DOHH2 (cell line): ENCODE data around the gene USE1.

Experiments
- H3F3A ChIP-seq: fragments of 200-600 bp; sonication (generic), shearing (Covaris generic); 2 replicates; pipeline ENCODE4 v1.6.0; 2016; ENCODE audit warnings: antibody characterized with exemption, mild to moderate bottlenecking; ENCODE audit not compliant: control insufficient read depth, insufficient read depth
- H3K27ac ChIP-seq: fragments of 200-600 bp; sonication (generic); 2 replicates; pipeline ENCODE4 v1.5.1; 2014; ENCODE audit warnings: low read depth, mild to moderate bottlenecking, low read length, moderate library complexity
- H3K27me3 ChIP-seq: fragments of 200-600 bp; sonication (generic); 2 replicates; pipeline ENCODE4 v1.6.1; 2014; ENCODE audit warnings: mild to moderate bottlenecking, low read length, mixed read lengths; ENCODE audit not compliant: control insufficient read depth
- H3K36me3 ChIP-seq: fragments of 200-600 bp; sonication (generic); 2 replicates; pipeline ENCODE4 v1.6.1; 2014; ENCODE audit warnings: mild to moderate bottlenecking, low read length, moderate library complexity, mixed read lengths; ENCODE audit not compliant: control insufficient read depth
- H3K4me1 ChIP-seq: fragments of 200-600 bp; sonication (generic); 2 replicates; pipeline ENCODE4 v1.6.1; 2014; ENCODE audit warnings: mild to moderate bottlenecking, low read length, mixed read lengths; ENCODE audit not compliant: control insufficient read depth
- H3K4me2 ChIP-seq: fragments of 200-600 bp; sonication (generic); 2 replicates; pipeline ENCODE4 v1.6.0; 2014; ENCODE audit warnings: mild to moderate bottlenecking, low read length, moderate library complexity
- H3K4me3 ChIP-seq: fragments of 200-600 bp; sonication (generic); 2 replicates; pipeline ENCODE4 v1.5.1; 2014; ENCODE audit warnings: mild to moderate bottlenecking, low read length, mixed read lengths
- H3K79me2 ChIP-seq: fragments of 200-600 bp; sonication (generic); 2 replicates; pipeline ENCODE4 v1.6.1; 2014; ENCODE audit warnings: mild to moderate bottlenecking, low read length, mixed read lengths; ENCODE audit not compliant: control insufficient read depth
- H3K9me2 ChIP-seq: fragments of 200-600 bp; sonication (generic); replicated peaks from 2 replicates; pipeline ENCODE4 v1.6.1; 2014; ENCODE audit warnings: mild to moderate bottlenecking, low read length, mixed read lengths; ENCODE audit not compliant: control insufficient read depth
- H3K9me3 ChIP-seq: fragments of 200-600 bp; sonication (generic); 2 replicates; pipeline ENCODE4 v1.6.1; 2014; ENCODE audit warnings: antibody characterized with exemption, low read length, mixed read lengths; ENCODE audit not compliant: control insufficient read depth, insufficient read depth
- H4K20me1 ChIP-seq: fragments of 200-600 bp; sonication (generic); 2 replicates; pipeline ENCODE4 v1.6.0; 2014; ENCODE audit warnings: low read depth, mild to moderate bottlenecking, antibody characterized with exemption, low read length, moderate library complexity; ENCODE audit not compliant: control insufficient read depth, insufficient read depth
- CTCF ChIP-seq: fragments of 200-600 bp; sonication (generic); IDR thresholded peaks from one replicate; pipeline ENCODE4 v1.5.1; 2014; ENCODE audit warnings: antibody characterized with exemption, mild to moderate bottlenecking, low read depth, low read length; ENCODE audit not compliant: poor library complexity, severe bottlenecking
- EZH2phosphoT487 ChIP-seq: fragments of 200-600 bp; sonication (generic); IDR thresholded peaks from 2 replicates; pipeline ENCODE4 v1.6.1; 2017; ENCODE audit warnings: borderline replicate concordance, mild to moderate bottlenecking, antibody characterized with exemption, low read length, moderate library complexity, mixed read lengths

USE1 gene

GRCh38 chr19:17266589-17266974 is 51.4 kb downstream of the USE1 start:
- Histone ChIP-seq H3K9me2 (no peaks in the 10 kb centered on the region), H3F3A (peaks cover 20% of the 10 kb centered on the region), H3K36me3 (peaks cover 20% of the 10 kb centered on the region), H3K27ac (peak overlapping the region; percentile 100), H3K4me3 (peak overlapping the region; percentile 72), H3K27me3 (no peaks in the 10 kb centered on the region), H3K4me1 (peaks cover 42% of the 10 kb centered on the region), H3K79me2 (peaks cover 26% of the 10 kb centered on the region), H3K9me3 (no peaks in the 10 kb centered on the region), H3K4me2 (peak overlapping the region; percentile 73), H4K20me1 (no peaks in the 10 kb centered on the region)
- no peak for TF ChIP-seq EZH2phosphoT487
- no peak for TF ChIP-seq CTCF

DNA sequence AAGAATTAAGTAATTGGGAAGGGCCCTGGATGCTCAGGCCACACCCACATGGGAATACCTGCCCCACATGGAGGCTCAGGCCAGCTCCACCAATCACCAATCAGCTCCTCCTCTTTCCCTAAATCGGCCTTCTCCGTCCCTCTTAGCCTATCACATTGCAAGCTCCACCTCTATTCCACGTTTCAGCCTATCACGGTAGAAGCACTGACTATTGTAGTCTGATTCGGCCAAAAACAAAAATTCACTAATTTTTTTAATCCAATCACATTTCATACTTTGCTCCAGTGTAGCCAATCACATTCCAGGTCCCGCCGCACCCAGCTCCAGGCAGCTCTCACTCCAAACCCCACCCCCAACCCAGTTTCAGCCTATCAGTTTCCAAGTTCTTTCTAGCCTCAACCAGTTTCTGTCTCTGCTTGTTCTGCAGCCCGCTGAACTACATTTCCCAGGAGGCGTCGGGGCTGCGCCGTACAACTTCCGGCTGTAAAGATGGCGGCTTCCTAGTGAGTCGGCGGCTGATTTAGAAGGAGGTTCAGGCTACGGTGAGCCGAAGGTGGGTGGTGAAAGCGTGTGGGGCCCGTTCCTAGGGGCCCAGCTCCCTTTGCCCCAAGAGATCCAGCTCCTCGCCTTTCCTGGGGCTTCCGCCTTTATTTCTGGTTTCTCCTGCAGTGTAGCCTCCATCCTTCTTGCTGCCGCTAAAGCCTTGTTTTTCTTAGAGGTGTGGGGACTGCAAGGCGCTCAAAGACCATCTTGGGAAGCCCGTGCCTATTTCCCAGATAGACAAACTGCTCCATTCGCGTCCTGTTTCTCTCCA is 52.0 kb downstream of the USE1 start, which contains the start of gene BABAM1:
BABAM1 (plus strand) TSS at position 469 of the 814 bp plus-strand sequence. CDS start 1,364 bp downstream, outside the sequence.
- peaks cover 20% of the 10 kb centered on the region for H3F3A ChIP-seq
- TF ChIP-seq CTCF, result no peak
- TF ChIP-seq EZH2phosphoT487, result no peak
- H3K9me2 ChIP-seq, result no peaks in the 10 kb centered on the region
- H3K9me3 ChIP-seq, result no peaks in the 10 kb centered on the region
- peaks cover 24% of the 10 kb centered on the region for H3K36me3 ChIP-seq
- H3K27me3 ChIP-seq, result no peaks in the 10 kb centered on the region
- peak within 1 kb of the TSS; percentile 100 for H3K27ac ChIP-seq
- peak within 1 kb of the TSS; percentile 94 for H3K4me2 ChIP-seq
- H3K4me1 ChIP-seq, result peaks cover 40% of the 10 kb centered on the region
- H3K4me3 ChIP-seq, result peak within 1 kb of the TSS; percentile 97
- no peaks in the 10 kb centered on the region for H4K20me1 ChIP-seq
- peaks cover 26% of the 10 kb centered on the region for H3K79me2 ChIP-seq

GRCh38 chr19:17268754-17269153 is 53.6 kb downstream of the USE1 start:
- no peaks in the 10 kb centered on the region for H3K27me3 ChIP-seq
- peaks cover 15% of the 10 kb centered on the region for H3F3A ChIP-seq
- H3K4me1 ChIP-seq, result peaks cover 35% of the 10 kb centered on the region
- H3K27ac ChIP-seq, result no peak overlapping the region
- H3K79me2 ChIP-seq, result peaks cover 26% of the 10 kb centered on the region
- H4K20me1 ChIP-seq, result no peaks in the 10 kb centered on the region
- H3K4me2 ChIP-seq, result peak overlapping the region; percentile 94
- H3K9me2 ChIP-seq, result no peaks in the 10 kb centered on the region
- peaks cover 32% of the 10 kb centered on the region for H3K36me3 ChIP-seq
- peak overlapping the region; percentile 97 for H3K4me3 ChIP-seq
- TF ChIP-seq EZH2phosphoT487, result no peak
- no peak for TF ChIP-seq CTCF
- no peaks in the 10 kb centered on the region for H3K9me3 ChIP-seq
